GM19043 (cell line): Measurements from ENCODE around the gene LRRC10B.
"Not testable (repeated sequence)": the region's sequence is repeated elsewhere in the genome, so short reads cannot be mapped to it uniquely, and the experiment has no call there.

Source experiments
- ATAC-seq: cut with Tn5 transposase; IDR thresholded peaks from one replicate; pipeline ENCODE4 v1.9.1; 2021; ENCODE audit warnings: low read depth; ENCODE audit not compliant: unreplicated experiment

The LRRC10B gene

DNA sequence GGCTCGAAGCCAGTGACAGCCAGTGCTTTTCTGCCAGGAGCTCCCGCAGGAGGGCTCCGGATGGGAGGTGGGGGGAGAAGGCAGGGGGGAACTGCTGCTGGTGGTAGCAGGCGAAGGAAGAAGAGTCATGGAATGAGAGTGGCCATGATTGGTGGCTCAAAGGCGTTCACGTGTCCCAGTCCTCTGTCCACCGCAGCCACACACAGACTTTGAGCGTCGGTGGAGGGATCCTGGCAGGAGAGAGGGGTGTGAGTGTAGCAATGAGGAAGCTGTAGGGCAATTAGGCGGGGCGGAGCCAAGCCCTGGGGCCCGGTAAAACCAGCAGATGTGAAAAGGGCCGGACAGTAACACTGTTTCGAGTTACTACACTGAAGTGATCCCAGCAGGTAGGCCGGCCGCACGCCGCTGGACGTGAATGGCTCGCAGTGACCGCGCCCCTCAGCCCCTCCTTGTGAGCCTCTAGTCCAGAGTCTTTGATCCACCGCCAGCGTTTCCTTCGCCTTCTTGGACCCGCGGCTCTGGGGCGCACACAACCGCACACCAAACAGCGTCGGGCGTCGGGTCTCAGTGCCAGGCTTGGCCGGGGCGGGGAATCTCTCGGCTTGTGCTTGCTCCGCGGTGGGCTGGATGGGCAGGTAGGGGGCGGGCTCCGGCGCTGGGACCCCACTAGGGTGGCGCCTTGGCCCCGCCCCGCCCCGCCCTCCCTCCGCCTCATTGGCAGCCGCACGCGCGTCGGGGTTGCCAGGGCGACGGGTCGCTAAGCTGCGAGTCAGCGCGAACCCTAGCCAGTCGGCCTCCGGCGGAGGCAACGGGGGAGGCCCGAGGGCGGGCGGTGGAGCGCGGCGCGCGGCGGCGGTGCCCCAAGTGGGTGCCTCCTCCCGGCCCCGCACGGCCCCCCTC, at the start of gene LRRC10B:
TSS of gene LRRC10B (plus strand) at position 788 of the 900 bp plus-strand sequence. CDS start 250 bp downstream, outside the sequence.
- ATAC-seq = no peak

DNA sequence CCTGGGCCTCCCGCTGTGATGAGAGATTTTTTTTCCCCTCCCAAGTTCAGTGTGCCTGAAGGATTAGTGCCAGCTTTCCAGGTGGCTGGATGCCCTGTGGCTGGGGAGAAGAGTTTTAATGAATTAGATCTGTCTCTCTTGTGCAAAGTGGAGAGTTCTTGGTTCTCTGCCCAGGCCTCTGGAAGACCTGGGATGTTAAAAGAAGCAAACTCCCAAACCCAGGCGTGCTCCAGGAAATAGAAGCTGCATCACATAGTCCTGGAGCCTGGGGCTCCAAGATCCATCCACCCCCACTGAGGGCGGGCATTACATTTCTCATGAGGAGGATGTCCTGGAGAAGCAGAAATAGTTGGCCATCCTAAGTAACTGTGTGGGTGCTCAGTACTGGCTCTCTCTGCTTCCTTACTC, 48.1 kb upstream of the LRRC10B start:
- ATAC-seq = no peak

DNA sequence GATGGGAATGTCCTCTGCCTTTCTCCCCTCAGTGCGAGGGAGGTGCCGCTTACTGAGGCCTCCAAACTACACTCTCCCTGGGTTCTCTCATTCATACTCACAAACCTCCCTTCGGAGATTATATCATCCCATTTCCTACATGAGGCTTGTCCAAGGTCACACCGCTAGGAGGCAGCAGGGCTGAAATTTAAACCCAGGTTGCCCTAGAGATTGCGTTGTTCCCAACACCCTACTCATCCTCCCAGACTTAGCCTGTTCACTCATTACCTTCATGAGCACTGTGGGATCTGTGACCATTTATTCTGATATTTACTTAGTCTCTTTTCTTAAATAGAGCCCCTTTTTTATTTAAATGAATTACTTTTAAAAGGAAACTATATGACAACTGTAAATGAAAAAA, 47.6 kb upstream of the LRRC10B start:
- ATAC-seq = no peak

DNA sequence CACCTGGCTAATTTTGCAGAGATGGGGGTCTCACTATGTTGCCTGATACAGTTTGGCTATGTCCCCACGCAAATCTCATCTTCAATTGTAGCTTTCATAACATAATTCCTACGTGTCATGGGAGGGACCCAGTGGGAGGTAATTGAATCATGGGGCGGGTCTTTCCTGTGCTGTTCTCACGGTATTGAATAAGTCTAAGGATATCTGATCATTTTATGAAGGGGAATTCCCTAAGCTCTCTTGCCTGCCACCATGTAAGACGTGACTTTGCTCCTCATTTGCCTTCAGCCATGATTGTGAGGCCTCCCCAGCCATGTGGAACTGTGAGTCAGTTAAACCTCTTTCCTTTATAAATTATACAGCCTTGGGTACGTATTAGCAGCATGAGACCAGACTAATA, 40.9 kb upstream of the LRRC10B start:
- ATAC-seq = not testable (repeated sequence)

DNA sequence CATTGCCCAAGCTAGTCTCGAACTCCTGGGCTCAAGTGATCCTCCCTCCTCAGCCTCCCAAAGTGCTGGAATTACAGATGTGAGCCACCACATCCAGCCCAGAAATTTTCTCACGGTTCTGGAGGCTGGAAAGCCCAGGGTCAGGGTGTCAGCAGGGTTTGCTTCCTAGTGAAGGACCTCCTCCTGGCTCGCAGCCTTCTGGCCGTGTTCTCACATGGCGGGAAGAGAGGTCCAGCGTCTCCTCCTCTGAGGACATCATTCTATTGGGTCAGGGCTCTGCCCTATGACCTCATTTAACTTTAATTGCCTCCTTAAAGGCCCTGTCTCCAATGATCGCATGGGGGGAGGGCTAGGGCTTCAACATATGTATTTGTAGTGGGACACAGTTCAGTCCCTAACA, 40.5 kb upstream of the LRRC10B start:
- ATAC-seq = no peak

DNA sequence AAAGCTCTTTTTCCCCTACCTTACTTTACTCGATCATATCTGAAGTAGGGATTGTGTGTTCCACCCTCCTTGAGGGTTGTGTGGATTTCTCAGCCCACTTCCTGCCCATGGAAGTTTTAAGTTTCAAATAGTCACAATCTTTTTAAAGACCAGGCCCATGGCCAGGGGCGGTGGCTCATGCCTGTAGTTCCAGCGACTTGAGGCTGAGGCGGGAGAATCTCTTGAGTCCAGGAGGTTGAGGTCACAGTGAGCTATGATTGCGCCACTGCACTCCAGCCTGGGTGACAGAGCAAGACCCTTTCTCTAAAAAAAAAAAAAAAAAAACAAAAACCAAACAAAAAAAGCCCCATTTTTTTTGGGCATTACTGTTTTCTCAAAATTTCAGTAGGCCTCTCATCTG, 36.3 kb upstream of the LRRC10B start:
- ATAC-seq = no peak

DNA sequence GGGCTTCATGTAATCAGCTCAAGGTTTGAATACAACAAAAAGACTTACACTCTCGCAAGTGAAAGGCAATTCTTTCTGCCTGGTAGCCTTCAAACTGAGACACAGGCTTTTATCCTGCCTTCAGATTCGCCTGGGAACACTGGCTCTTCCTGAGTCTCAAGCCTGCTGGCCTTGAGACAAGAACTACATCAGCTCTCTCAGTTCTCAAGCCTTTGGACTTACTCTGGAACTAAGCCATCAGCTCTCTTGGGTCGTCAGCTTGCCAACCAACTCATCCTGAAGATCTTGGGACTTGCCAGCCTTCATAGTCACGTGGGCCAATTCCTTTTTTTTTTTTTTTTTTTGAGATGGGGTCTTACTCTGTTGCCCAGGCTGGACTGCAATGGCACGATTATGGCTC, 35.7 kb upstream of the LRRC10B start:
- no peak for ATAC-seq

DNA sequence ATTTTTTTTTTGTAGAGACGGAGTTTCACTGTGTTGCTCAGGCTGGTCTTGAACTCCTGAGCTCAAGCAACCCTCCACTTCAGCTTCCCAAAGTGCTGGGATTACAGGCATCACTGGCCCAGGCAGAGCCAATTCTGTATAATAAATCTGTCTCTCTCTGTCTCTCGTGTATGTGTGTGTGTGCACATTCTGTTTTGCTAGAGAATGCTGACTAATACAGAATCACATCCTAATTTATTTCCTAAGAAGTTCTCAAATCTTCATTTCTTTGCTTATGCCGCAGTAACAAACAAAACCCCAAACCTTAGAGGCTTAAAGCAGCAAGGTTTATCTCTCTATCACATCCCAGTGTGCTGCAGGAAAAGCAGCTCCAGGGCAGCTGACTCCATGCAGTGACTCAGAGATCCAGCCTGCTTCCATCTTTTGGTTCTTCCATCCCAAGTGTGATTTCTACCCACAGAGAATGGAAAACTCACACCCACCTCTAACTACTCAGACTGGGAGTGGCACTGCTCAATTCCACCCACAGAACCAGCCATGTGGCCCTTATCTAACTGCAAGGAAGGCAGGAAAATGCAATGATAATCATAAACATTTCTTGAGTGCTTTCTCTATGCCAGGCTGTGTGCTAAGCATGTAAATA, 35.1 kb upstream of the LRRC10B start:
- ATAC-seq = no peak

DNA sequence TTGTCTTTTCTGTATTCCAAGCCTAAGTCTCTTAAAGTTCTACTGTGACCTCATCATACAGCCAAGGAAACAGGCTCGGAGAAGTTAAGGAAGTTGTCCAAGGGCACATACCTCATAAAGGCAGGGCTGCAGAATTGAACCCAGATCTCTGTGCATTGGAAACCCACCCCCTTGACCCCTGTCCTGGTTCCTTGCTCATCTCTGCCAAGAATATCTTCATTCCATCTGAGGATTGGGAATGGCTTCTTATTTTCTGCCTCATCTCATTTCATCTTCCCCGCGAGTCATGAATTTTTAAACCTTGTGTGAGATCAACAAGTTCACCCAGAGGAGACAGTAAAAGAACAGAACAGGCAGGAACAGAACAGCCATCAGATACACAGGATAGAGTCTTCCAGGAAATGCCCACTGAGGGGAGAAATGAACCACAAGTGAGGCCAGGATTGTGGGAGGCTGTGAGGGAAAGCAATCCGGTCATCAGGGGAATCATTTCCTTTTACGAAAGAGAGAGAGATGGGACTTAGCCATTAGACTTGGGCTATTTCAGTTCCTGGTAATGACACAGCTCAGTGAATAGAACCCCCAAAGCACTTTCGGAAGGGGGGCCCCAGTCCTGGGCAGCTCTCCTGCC, 34.4 kb upstream of the LRRC10B start:
- no peak for ATAC-seq

DNA sequence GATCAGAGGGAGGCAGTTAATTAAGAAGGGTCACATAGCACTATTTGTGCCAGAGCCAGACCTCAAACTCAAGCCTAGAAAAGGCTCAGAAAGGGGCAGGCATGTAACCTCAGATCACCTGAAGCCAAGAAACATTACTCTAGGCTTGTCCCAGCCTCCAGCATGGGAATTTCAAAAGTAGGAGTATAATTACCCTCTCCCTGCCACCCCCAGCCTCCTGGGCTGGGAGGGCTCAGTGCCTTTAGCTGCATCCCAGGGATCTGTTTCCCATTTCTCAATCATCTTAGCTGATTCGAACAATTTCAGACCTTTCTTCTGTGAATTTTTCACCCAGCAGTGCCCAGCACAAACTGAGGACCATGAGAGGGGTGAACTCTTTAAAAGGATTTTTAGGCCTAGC, 33.1 kb upstream of the LRRC10B start:
- ATAC-seq = no peak

DNA sequence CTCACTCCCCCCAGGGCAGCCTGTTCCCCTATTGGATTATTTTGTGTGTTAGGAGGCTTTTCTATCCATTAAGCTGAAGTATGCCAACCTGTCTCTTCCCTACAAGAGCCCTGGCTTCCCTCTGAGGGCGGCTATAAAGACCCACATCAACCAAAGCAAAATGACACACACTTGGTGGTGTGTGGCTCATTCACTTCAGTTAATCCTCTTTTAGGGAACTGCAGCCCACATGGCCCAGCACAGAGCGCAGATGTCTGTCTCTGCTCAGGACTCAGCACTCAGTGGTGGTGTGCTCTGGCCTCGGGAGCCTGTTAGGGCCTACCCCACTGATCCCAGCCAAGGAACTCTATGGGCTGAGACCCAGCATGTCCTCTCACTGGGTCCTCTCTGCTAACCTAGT, 32.2 kb upstream of the LRRC10B start:
- ATAC-seq = no peak

DNA sequence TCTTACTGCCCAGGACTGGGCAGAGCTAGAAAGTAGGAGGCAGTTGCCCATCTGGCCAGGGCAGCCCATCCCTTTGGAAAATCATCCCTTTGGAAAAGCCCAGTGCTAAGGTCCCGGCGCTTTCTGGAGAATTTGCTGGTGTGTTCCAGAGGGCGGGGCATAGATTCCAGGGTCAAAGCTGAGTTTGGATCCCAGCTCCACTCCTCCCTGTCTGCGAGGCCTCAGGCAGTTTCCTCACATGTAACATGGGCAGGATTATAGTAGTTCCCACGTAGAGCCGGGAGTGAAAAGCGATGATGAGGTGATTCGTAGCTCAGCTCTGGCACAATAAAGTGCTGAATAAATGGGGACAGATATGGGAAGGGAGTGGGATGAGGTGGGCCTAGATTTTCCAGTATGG, 31.4 kb upstream of the LRRC10B start:
- ATAC-seq = no peak

DNA sequence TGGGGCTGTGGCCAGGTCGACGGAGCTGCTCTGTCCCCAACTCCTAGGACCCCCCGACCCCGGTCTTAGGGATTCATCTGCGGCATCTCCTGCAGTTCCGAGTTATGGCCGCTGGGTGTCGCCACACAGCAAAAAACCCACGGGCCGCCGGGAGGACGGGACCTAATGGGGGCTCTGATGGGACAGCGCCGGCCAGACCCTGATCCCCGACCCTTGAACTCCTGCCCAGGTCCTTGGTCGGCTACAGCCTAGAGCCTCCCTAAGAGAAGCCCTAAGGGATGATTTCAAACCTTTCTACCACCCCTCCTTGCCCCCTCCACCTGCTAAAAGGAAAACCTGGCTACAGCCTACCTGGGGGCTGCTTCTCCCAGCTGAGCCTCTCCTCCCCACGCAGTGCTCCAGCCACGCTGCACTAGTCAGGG, 30.8 kb upstream of the LRRC10B start:
- no peak for ATAC-seq

DNA sequence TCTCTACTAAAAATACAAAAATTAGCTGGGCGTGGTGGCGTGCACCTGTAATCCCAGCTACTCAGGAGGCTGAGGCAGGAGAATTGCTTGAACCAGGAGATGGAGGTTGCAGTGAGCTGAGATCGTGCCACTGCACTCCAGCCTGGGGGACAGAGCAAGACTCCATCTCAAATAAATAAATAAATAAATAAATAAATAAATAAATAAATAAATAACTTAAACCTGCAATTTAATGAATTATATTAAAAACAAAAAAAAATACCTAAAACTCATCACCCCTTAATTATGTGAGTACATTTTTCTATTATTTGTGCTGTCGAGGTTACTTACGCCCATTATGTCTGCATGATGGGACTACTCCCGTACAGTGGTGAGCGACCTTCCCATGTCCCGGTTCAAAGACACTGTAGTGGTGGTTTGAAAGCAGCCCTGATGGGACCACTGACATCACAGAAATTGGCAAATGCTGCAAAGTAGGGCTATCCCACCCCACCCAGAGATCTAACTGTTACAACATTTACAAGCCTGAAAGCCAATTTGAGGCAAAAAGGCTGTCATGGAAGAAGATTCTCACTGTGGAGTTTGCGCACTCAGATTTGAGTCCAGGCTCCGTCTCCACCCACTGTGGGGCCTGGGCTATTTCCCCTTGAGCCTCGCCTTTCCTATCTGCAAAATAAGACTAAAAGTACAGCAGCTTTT, 29.0 kb upstream of the LRRC10B start:
- not testable (repeated sequence) for ATAC-seq

DNA sequence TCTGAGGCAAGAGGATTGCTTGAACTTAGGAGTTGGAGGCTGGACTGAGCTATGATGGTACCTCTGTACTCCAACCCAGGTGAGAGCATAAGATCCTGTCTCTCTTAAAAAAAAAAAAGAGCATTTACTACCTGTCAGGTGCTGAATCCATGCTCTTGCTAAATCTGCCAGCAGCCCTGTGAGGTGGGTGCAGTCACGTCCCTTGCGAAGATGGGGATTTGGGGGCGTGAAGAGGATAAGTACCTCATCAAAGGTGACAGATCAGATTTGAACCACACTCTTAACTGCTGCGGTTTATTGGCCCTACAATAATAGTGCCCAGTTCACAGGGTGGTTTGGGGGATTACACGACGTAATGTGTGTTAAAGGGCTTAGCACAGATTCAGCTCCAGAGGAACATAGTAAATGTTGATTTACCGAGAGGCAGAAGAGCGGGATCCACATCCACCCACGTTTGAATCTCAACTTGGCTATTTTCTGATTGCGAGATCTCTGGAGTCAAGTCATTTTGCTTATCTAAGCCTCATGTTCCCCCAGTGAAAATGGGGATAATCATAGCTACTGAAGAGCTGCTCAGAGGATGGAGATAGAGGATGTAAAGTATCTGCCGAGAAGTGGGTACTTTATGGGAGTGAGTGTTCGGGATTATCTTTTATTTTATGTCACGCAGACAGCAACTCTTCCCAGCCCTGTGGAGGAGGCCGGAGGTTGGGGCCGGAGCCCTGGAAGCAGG, 28.1 kb upstream of the LRRC10B start:
- no peak for ATAC-seq

DNA sequence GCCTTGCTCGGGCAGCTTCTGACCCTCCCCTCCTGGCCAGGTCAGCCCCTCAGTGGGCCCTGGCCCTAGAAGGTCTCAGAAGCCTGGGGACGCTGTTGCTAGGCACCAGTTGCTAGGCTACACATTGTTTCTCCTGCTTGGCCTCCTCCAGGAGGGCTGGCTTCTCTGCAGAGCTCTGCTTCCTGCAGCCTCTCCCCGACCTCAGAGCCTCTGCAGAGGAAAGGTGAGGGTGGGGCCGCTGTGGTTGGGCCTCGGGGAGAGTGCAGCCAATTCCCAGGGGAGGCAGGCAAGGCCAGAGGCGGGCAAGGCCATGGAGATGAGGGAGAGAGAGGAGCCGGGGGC, 27.6 kb upstream of the LRRC10B start:
- no peak for ATAC-seq

DNA sequence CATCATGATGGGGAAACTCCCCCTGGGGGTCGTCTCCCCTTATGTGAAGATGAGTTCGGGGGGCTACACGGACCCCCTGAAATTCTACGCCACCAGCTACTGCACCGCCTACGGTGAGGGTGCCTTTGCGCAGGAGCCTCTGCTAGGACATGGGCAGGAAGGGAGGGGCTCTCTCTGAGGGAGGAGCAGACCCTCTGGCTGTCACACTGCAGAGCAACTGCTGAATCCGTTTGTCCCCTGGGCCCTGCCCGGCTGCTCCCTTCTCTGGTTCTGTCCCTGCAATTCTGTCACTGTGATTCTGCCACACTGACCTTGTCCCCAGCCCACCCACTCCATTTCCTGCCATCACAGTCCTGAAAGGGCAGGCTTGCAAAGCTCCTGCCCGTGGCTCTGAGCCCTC, 26.7 kb upstream of the LRRC10B start:
- ATAC-seq = no peak

DNA sequence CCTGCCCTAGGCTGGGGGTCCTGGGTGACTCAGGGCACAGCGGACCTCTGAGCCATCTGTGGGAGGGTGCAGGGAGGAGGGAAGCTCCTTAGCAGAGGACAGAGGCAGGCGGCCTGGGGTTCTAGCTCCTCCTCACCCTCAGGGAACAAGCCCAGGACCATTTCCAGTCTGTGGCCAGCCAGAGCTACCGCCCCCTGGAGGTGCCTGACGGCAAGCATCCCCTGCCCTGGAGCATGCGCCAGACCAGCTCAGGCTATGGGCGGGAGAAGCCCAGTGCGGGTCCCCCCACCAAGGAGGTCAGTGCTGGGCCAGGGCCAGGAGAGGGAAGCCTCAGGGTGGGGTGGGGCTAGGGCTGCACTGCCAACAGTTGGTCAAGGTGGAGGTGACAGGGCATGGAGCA, 26.0 kb upstream of the LRRC10B start:
- ATAC-seq = no peak

DNA sequence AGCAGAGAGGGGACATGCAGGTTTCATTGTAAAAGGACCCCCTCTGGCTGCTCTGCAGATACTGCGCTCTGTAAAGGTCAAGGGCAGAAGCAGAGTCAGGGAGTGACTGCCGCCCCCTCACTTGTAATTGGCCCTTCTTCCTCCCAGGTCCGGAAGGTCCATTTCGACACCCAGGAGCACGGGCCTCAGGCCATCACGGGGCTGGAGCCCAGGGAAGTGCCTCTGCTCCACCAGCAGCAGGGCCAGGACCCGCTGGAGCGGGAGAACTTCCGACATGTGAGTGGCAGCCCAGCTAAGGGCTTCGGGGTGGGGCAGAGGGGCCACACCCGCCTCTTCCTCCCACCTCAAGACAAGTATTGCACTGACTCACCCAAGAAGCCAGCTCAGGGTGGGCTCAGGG, 24.0 kb upstream of the LRRC10B start:
- no peak for ATAC-seq

DNA sequence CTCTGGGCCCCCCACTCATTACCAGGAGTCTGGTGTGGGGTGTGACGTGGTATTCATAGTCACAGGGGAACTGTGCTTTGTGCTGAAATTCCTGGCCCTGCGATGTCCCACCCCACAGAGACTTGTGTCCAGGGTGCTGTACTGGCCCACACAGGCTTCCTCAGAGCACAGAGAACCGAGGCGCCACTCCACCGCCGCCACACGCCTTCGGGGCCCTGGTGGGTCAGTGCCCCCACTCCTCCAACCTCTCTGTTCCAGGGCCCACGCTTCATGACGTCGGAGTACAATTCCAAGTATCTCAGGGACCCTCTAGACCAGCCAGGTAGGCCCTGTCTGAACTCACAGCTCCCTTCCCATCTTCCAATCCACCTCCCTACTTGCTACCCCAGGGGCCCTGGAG, 23.5 kb upstream of the LRRC10B start:
- no peak for ATAC-seq
